Uterus (tissue), 4 donors: ENCODE data around the gene CLDN3. TPM values are rescaled to one million over a fixed set of nuclear protein-coding genes. Genes with fewer than 3 reads are reported as not detected.

ENCODE experiments used
- DNase-seq, 2 donors: peaks; one replicate each; pipeline ENCODE4 v3.0.0-alpha.2; 2019 to 2020
- H3K27ac ChIP-seq, 2 donors: fragments of 200-600 bp; sonication (generic); 1 replicate in 1 of 2; 2 replicates in 1 of 2; pipeline ENCODE4 v1.5.1; 2016 to 2018
- H3K27me3 ChIP-seq, 2 donors: fragments of 200-600 bp; sonication (generic); one replicate each; pipeline ENCODE4 v1.5.1; 2018 to 2019; ENCODE audit warnings: control low read depth in 1 of 2
- H3K36me3 ChIP-seq, 2 donors: fragments of 200-600 bp; sonication (generic); one replicate each; pipeline ENCODE4 v1.5.1; 2019; ENCODE audit warnings: control low read depth in 1 of 2
- H3K4me1 ChIP-seq, 2 donors: fragments of 200-600 bp; sonication (generic); one replicate each; pipeline ENCODE4 v1.5.1; 2018 to 2019; ENCODE audit warnings: control low read depth in 1 of 2
- H3K4me3 ChIP-seq, 2 donors: fragments of 200-600 bp; sonication (generic); 1 replicate in 1 of 2; 2 replicates in 1 of 2; pipeline ENCODE4 v1.5.1; 2018 to 2019; ENCODE audit warnings: mild to moderate bottlenecking in 1 of 2
- H3K9me3 ChIP-seq, 2 donors: fragments of 200-600 bp; sonication (generic); one replicate each; pipeline ENCODE4 v1.5.1; 2019; ENCODE audit warnings: control low read depth in 1 of 2
- POLR2A ChIP-seq, 2 donors: fragments of 450-650 bp; IDR thresholded peaks; one replicate each; pipeline ENCODE4 v1.6.1; 2016; ENCODE audit warnings: antibody characterized with exemption in 2 of 2, mild to moderate bottlenecking in 1 of 2, moderate library complexity in 1 of 2
- intact Hi-C: fragments of 100-400 bp; cut with DNase I; formaldehyde crosslinking; loops from one replicate; pipeline ENCODE4 v1.15.1; 2023; ENCODE audit warnings: low total_unique reads
- total RNA-seq, 4 donors: library from RNA; depleted of rRNA in 3 of 4; stranded (reverse); fragments of >200 nt in 3 of 4; gene quantifications; one replicate each; pipeline versions ENCODE4 v1.1.0 to v1.2.4, GENCODE V29; 2014 to 2023
- TF ChIP-seq, protein P1 (sequence below), 4 experiments: fragments of 200-600 bp in 2 of 4; fragments of 450-650 bp in 2 of 4; sonication (generic) in 2 of 4; IDR thresholded peaks; one replicate each; pipeline ENCODE4 v1.5.1; 2016 to 2019; ENCODE audit warnings: antibody characterized with exemption in 4 of 4, mild to moderate bottlenecking in 2 of 4, moderate library complexity in 1 of 4
- donor health status: DM: yes; HTN: yes; CAD: no.

CLDN3 gene
- total RNA-seq, 4 donors from 2014 or later = 0.51 to 15.1 (median 0.88) TPM; not detected in 1

DNA sequence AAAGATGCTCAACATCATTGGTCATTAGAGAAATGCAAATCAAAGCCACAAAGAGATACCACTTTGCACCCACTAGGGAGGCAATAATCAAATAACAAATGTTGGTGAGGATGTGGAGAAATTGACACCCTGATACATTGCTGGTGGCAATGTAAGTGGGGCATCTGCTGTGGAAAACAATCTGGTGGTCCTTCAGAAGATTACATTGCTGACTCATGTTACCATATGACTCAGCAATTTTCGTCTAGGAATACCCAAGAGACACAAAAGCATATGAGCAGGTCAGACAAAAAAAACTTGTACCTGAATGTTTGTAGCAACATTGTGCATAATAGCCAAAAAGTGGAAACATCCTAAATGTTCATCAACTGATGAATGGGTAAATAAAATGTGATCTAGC lies 4.9 kb upstream of the CLDN3 start:
- Histone ChIP-seq H3K27ac (no peak overlapping the region), H3K9me3 (no peaks in the 10 kb centered on the region), H3K4me1 (peaks cover 0 to 4% of the 10 kb centered on the region in 2 donors), H3K4me3 (no peak overlapping the region), H3K27me3 (peaks cover 3 to 11% of the 10 kb centered on the region in 2 donors), H3K36me3 (no peaks in the 10 kb centered on the region)
- intact Hi-C loops = no loop called here
- no peak for DNase-seq
- no peak for TF ChIP-seq POLR2A (IDR thresholded peaks at IDR 0.05)
- TF ChIP-seq, protein P1, sequence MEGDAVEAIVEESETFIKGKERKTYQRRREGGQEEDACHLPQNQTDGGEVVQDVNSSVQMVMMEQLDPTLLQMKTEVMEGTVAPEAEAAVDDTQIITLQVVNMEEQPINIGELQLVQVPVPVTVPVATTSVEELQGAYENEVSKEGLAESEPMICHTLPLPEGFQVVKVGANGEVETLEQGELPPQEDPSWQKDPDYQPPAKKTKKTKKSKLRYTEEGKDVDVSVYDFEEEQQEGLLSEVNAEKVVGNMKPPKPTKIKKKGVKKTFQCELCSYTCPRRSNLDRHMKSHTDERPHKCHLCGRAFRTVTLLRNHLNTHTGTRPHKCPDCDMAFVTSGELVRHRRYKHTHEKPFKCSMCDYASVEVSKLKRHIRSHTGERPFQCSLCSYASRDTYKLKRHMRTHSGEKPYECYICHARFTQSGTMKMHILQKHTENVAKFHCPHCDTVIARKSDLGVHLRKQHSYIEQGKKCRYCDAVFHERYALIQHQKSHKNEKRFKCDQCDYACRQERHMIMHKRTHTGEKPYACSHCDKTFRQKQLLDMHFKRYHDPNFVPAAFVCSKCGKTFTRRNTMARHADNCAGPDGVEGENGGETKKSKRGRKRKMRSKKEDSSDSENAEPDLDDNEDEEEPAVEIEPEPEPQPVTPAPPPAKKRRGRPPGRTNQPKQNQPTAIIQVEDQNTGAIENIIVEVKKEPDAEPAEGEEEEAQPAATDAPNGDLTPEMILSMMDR (IDR thresholded peaks at IDR 0.05) = no peak

DNA sequence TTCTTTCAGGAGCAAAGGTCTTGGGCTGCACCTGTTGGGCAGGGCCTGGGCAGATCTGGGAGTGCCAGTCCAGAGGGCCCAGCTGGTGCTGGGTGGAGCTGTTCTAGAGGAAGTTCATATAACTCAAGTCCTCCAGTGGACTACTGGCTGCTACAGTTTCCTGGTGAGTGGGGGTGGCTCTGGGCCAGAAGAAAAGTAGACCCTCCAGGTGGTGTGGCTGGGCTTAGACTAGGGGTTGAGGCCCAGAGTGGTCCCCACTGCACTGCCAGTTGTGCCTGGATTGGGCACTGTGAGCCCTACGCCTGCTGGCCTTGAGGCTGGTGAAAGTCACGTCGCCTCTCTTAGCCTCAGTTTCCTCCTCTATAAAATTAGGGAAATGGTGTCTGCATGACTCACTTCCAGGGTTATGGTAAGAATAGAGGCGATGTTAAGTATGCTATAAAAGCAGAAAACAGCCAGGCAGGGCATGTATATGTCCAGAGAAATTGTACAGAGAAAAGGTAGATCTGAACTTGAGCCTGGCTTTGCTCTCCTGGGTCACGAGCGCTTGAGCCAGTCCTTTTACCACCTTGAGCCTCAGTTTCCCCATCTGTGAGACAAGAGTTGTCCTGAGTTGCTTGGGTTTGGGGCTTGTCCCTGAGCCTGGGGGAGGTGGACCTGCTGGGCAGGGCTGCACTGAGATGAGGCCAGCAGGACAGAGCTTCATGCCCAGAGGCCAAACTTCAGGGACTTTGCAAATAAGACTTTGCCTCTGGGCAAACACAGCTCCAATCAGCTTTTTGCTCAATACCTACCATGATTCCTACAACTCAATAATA lies 3.8 kb upstream of the CLDN3 start:
- Histone ChIP-seq H3K27ac (no peak overlapping the region), H3K4me3 (no peak overlapping the region), H3K9me3 (no peaks in the 10 kb centered on the region), H3K27me3 (peaks cover 6 to 19% of the 10 kb centered on the region in 2 donors), H3K4me1 (peaks cover 0 to 4% of the 10 kb centered on the region in 2 donors), H3K36me3 (no peaks in the 10 kb centered on the region)
- TF ChIP-seq, protein P1 (IDR thresholded peaks at IDR 0.05) = no peak
- TF ChIP-seq POLR2A (IDR thresholded peaks at IDR 0.05) = no peak
- intact Hi-C loops = no loop called here
- DNase-seq = no peak

DNA sequence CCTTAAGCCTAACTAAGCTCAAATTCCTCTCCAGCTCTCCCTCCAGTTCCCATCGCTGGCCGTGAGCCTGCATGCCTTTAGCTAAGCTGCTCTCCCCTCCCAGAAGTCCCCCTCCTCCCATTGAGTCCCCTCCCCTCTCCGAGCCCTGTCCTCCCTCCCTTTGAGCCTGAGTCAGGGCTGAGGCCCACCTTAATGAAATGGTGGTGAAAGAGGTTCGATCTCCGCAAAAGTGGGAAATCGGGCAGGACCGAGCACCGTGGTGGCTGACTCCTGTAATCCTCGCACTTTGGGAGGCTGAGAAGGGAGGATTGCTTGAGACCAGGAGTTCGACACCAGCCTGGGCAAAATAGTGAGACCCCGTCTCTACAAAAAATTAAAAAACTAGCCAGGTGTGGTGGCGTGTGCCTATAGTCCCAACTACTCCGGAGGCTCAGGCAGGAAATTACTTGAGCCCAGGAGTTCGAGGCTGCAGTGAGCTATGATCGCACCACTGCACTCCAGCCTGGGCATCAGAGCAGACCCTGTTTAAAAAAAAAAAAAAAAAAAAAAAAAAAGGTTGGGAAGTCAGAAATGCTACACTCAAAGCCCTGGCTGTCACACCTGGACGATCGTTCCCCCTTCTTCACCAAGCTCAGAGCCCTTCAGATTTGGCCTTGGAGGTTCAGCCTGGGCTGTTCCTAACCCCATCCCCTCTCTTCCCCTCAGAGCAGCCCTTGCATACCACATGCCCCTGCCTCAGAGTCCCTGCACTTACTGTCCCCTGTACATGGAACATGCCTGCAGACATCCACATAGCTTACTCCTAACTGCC lies 995 bp upstream of the CLDN3 start:
- H3K4me1 ChIP-seq = peaks cover 0 to 4% of the 10 kb centered on the region in 2 donors
- no peaks in the 10 kb centered on the region for H3K36me3 ChIP-seq
- TF ChIP-seq, protein P1 (IDR thresholded peaks at IDR 0.05) = no peak
- no peak for TF ChIP-seq POLR2A (IDR thresholded peaks at IDR 0.05)
- no peak overlapping the region for H3K27ac ChIP-seq
- intact Hi-C loops = no loop called here
- H3K9me3 ChIP-seq = no peaks in the 10 kb centered on the region
- peaks cover 6 to 27% of the 10 kb centered on the region in 2 donors for H3K27me3 ChIP-seq
- H3K4me3 ChIP-seq = no peak overlapping the region
- no peak for DNase-seq

DNA sequence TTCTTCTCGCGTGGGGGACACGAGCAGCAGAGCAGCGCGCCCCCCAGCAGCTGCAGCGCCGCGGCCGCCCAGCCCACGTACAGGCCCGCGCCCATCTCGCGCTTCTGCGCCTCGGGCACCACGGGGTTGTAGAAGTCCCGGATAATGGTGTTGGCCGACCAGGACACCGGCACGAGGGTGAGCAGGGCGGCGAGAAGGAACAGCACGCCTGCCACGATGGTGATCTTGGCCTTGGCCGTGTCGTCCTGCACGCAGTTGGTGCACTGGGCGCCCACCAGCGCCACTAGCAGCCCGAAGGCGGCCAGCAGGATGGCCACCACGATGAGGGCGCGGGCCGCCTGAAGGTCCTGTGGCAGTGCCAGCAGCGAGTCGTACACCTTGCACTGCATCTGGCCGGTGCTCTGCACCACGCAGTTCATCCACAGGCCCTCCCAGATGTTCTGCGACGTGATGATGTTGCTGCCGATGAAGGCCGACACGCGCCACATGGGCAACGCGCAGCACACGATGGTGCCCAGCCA lies 529 bp downstream of the CLDN3 start:
- H3K36me3 ChIP-seq = no peaks in the 10 kb centered on the region
- H3K27ac ChIP-seq = no peak overlapping the region
- peaks cover 6 to 27% of the 10 kb centered on the region in 2 donors for H3K27me3 ChIP-seq
- DNase-seq = no peak
- H3K4me1 ChIP-seq = peaks cover 0 to 4% of the 10 kb centered on the region in 2 donors
- H3K4me3 ChIP-seq = no peak overlapping the region
- no peaks in the 10 kb centered on the region for H3K9me3 ChIP-seq
- TF ChIP-seq, protein P1 (IDR thresholded peaks at IDR 0.05) = no peak
- no peak for TF ChIP-seq POLR2A (IDR thresholded peaks at IDR 0.05)
- intact Hi-C loops = no loop called here
